Progenitor cell of endocrine pancreas (in vitro differentiated cells): ENCODE data around the gene ADO. TPM values are rescaled to one million over a fixed set of nuclear protein-coding genes. Genes with fewer than 3 reads are reported as not detected.
A peak's percentile ranks its signal among the peaks of the same experiment; 100 is the strongest.

ENCODE experiments used
- DNase-seq: peaks from one replicate; pipeline ENCODE4 v3.0.0; 2021; ENCODE audit warnings: low spot score; ENCODE audit not compliant: unreplicated experiment
- H3K27ac Mint-ChIP-seq: 2 replicates; pipeline ENCODE4 v1.8.0; 2021; ENCODE audit warnings: mild to moderate bottlenecking, moderate library complexity, mixed read lengths
- H3K27me3 Mint-ChIP-seq: 2 replicates; pipeline ENCODE4 v1.8.0; 2021; ENCODE audit warnings: mixed read lengths
- H3K36me3 Mint-ChIP-seq: 2 replicates; pipeline ENCODE4 v1.8.0; 2022; ENCODE audit warnings: mixed read lengths; ENCODE audit not compliant: insufficient read depth
- H3K4me1 Mint-ChIP-seq: 2 replicates; pipeline ENCODE4 v1.8.0; 2021; ENCODE audit warnings: low read depth, mixed read lengths
- H3K4me3 Mint-ChIP-seq: 2 replicates; pipeline ENCODE4 v1.8.0; 2021; ENCODE audit warnings: low read depth, mild to moderate bottlenecking, moderate library complexity, mixed read lengths
- H3K9me3 Mint-ChIP-seq: 2 replicates; pipeline ENCODE4 v1.8.0; 2021; ENCODE audit warnings: low read depth, mixed read lengths
- CTCF ChIP-seq: fragments of 200-600 bp; sonication (generic); IDR thresholded peaks from one replicate; pipeline ENCODE4 v1.5.0; 2021; ENCODE audit warnings: antibody characterized with exemption, mild to moderate bottlenecking; ENCODE audit not compliant: unreplicated experiment
- total RNA-seq: library from RNA; stranded (reverse); gene quantifications from 2 replicates; pipeline ENCODE4 v1.2.1, GENCODE V29; 2021

ADO gene
- total RNA-seq, 1 donor from 2014 or later: 22.9 TPM

DNA sequence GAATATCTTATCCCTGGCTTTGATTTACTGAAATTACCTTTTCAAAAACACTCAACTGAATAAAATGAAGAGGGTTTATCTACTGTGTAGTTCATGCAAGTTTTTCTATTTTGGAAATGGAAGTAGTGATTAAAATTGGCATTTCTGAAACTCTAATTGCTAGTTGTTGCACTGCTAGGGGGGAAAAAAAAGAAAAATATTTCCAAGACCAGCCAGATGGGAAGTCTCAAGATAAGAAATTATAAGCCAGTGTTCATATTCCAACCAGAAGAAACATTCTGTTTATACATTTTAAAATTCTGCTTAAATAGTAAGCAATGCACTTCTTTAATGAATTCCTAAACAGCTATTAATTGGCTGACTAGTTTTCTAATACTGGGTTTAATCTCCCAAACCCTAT is 9.4 kb upstream of the ADO start:
- H3K4me1 Mint-ChIP-seq: no peaks in the 10 kb centered on the region
- no peak for TF ChIP-seq CTCF
- H3K27ac Mint-ChIP-seq: no peak overlapping the region
- no peaks in the 10 kb centered on the region for H3K9me3 Mint-ChIP-seq
- H3K27me3 Mint-ChIP-seq: peaks cover 3% of the 10 kb centered on the region
- DNase-seq: no peak
- H3K4me3 Mint-ChIP-seq: no peak overlapping the region
- H3K36me3 Mint-ChIP-seq: no peaks in the 10 kb centered on the region

DNA sequence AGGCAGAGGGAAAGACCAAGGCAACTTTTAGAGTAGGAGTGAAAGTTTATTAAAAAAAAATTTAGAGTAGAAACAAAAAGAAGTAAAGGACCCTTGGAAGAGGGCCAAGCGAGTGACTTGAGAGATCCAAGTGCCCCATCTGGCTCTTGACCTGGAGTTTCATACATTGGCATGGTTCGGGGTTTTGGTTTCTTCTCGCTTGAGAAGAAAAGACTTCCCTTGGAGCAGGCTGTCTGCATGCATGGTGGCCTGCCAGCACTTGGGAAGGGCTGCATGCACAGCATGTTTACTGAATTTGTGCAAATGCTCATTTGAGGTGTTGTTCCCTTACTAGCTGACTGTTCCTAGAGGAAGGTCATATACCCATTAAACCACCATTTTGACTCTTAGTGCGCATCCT is 8.8 kb upstream of the ADO start:
- no peak for TF ChIP-seq CTCF
- peaks cover 4% of the 10 kb centered on the region for H3K4me1 Mint-ChIP-seq
- no peak for DNase-seq
- no peak overlapping the region for H3K27ac Mint-ChIP-seq
- no peaks in the 10 kb centered on the region for H3K36me3 Mint-ChIP-seq
- H3K9me3 Mint-ChIP-seq: no peaks in the 10 kb centered on the region
- H3K4me3 Mint-ChIP-seq: no peak overlapping the region
- H3K27me3 Mint-ChIP-seq: peaks cover 3% of the 10 kb centered on the region

DNA sequence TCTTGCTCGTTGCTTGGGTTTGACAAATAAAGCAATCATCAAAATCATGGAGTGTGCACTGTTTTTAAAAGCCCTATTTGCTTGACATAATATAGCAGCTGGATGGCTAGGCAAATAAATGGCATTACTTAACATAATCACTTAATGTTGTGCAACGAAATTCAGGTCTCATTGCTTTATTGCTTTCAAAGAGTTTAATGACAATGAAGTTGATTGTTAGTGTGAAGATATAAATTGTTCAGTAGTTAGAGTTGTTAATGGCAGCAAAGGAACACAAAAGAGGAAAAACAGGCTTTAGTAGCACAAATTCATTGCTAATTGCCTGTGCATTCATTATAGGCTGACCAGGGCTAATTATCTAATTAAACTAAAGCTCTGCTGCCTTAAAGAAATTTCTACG is 7.6 kb upstream of the ADO start:
- Mint-ChIP-seq H3K36me3 (no peaks in the 10 kb centered on the region), H3K4me1 (peaks cover 8% of the 10 kb centered on the region), H3K4me3 (no peak overlapping the region), H3K27ac (no peak overlapping the region), H3K9me3 (no peaks in the 10 kb centered on the region), H3K27me3 (peaks cover 3% of the 10 kb centered on the region)
- no peak for DNase-seq
- TF ChIP-seq CTCF: no peak

GRCh38 chr10:62801871-62802270 is 2.6 kb upstream of the ADO start:
- DNase-seq: no peak
- TF ChIP-seq CTCF: no peak
- Mint-ChIP-seq H3K27ac (no peak overlapping the region), H3K36me3 (no peaks in the 10 kb centered on the region), H3K4me1 (peaks cover 21% of the 10 kb centered on the region), H3K4me3 (no peak overlapping the region), H3K27me3 (no peaks in the 10 kb centered on the region), H3K9me3 (no peaks in the 10 kb centered on the region)

DNA sequence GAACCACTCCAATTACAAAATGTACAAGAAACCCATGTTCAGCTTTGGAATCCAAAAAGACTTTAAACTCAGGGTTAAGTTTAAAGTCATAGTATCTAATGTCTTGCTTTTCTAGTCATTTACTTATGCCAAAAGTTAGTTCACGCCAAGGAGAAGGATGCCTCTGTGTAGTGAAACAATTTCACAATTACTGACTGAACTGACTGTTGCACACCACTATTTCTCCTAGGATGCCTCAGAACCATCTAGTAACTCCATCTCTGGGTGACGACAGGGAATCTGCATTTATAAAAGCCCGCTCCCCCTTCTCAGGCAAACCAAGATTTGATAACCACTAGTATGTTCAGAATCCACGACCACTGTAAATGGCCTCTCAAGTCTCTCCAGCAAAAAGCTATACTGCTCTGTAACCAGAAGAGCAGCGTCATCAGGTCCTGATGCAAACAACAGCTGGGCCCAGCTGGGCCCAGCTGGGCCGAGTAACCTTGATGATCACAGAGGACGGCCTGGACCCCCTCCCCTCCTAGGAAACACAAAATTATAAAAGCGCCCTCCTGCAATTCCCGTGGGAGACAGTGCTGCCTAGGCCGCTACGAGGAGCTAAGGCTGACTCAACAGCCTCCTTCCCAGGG is 680 bp upstream of the ADO start:
- Mint-ChIP-seq H3K9me3 (no peaks in the 10 kb centered on the region), H3K4me3 (peak overlapping the region; percentile 88), H3K4me1 (peaks cover 34% of the 10 kb centered on the region), H3K36me3 (peaks cover 2% of the 10 kb centered on the region), H3K27ac (peak overlapping the region; percentile 100), H3K27me3 (no peaks in the 10 kb centered on the region)
- TF ChIP-seq CTCF: no peak
- DNase-seq: no peak
